Liver (tissue), 9 donors: ENCODE results near the gene CPSF3. TPM values are rescaled to one million over a fixed set of nuclear protein-coding genes. Genes with fewer than 3 reads are reported as not detected.

Source experiments
- DNase-seq: peaks from one replicate; pipeline ENCODE4 v3.0.0-alpha.2; 2017; ENCODE audit warnings: low spot score
- H3K27ac ChIP-seq, 2 donors: one replicate each; pipeline ENCODE4 v1.7.0; 2013; ENCODE audit warnings: inconsistent platforms in 2 of 2, low read length in 2 of 2, control low read depth in 1 of 2, low read depth in 1 of 2, mild to moderate bottlenecking in 1 of 2
- H3K27me3 ChIP-seq, 4 donors: one replicate each; pipeline versions ENCODE4 v1.6.1 to v1.7.0; 2013; ENCODE audit warnings: low read length in 3 of 4, inconsistent platforms in 1 of 4, mild to moderate bottlenecking in 1 of 4, moderate library complexity in 1 of 4; ENCODE audit not compliant: control insufficient read depth in 4 of 4, insufficient read depth in 4 of 4
- H3K36me3 ChIP-seq, 4 donors: one replicate each; pipeline versions ENCODE4 v1.6.1 to v1.7.0; 2013; ENCODE audit warnings: low read length in 3 of 4, mild to moderate bottlenecking in 3 of 4, low read depth in 1 of 4, moderate library complexity in 1 of 4; ENCODE audit not compliant: control insufficient read depth in 4 of 4, insufficient read depth in 3 of 4
- H3K4me1 ChIP-seq, 4 donors: one replicate each; pipeline versions ENCODE4 v1.6.1 to v1.7.0; 2013; ENCODE audit warnings: low read length in 3 of 4, mild to moderate bottlenecking in 3 of 4, moderate library complexity in 1 of 4; ENCODE audit not compliant: control insufficient read depth in 4 of 4, insufficient read depth in 4 of 4
- H3K4me3 ChIP-seq, 3 donors: one replicate each; pipeline versions ENCODE4 v1.6.1 to v1.7.0; 2013; ENCODE audit warnings: low read length in 3 of 3, control low read depth in 1 of 3, low read depth in 1 of 3, mild to moderate bottlenecking in 1 of 3
- H3K9ac ChIP-seq, 2 donors: one replicate each; pipeline ENCODE4 v1.7.0; 2013; ENCODE audit warnings: low read length in 2 of 2, mild to moderate bottlenecking in 2 of 2, moderate library complexity in 2 of 2, control low read depth in 1 of 2, low read depth in 1 of 2
- H3K9me3 ChIP-seq, 4 donors: one replicate each; pipeline versions ENCODE4 v1.6.1 to v1.7.0; 2013; ENCODE audit warnings: low read length in 3 of 4; ENCODE audit not compliant: control insufficient read depth in 4 of 4
- EGR1 ChIP-seq, 2 donors: IDR thresholded peaks; 2 replicates each; pipeline ENCODE4 v1.6.1; 2016 to 2018; ENCODE audit warnings: antibody characterized with exemption in 2 of 2, low read depth in 2 of 2
- FOXA1 ChIP-seq: IDR thresholded peaks from 2 replicates; pipeline ENCODE4 v1.6.1; 2016; ENCODE audit warnings: antibody characterized with exemption
- FOXA2 ChIP-seq: IDR thresholded peaks from 2 replicates; pipeline ENCODE4 v1.6.1; 2016; ENCODE audit warnings: antibody characterized with exemption
- GABPA ChIP-seq, 2 donors: IDR thresholded peaks in 1 of 2; conservative IDR thresholded peaks in 1 of 2; 2 replicates each; pipeline ENCODE4 v1.6.1; 2016; ENCODE audit warnings: antibody characterized with exemption in 2 of 2, mild to moderate bottlenecking in 1 of 2, moderate library complexity in 1 of 2
- HNF4A ChIP-seq, 2 donors: conservative IDR thresholded peaks; 2 replicates each; pipeline ENCODE4 v1.6.1; 2016; ENCODE audit warnings: antibody characterized with exemption in 2 of 2, mild to moderate bottlenecking in 2 of 2
- HNF4G ChIP-seq: IDR thresholded peaks from 2 replicates; pipeline ENCODE4 v1.6.1; 2016; ENCODE audit warnings: antibody characterized with exemption
- JUND ChIP-seq, 2 donors: IDR thresholded peaks; 2 replicates each; pipeline ENCODE4 v1.6.1; 2016; ENCODE audit warnings: antibody characterized with exemption in 2 of 2
- NR2F2 ChIP-seq: IDR thresholded peaks from 2 replicates; pipeline ENCODE4 v1.6.1; 2016; ENCODE audit warnings: antibody characterized with exemption
- RAD21 ChIP-seq, 2 donors: IDR thresholded peaks; 2 replicates each; pipeline ENCODE4 v1.6.1; 2016; ENCODE audit warnings: antibody characterized with exemption in 2 of 2, mild to moderate bottlenecking in 2 of 2
- REST ChIP-seq: IDR thresholded peaks from 2 replicates; pipeline ENCODE4 v1.6.1; 2016; ENCODE audit warnings: antibody characterized with exemption, mild to moderate bottlenecking
- RXRA ChIP-seq, 2 donors: IDR thresholded peaks; 2 replicates each; pipeline ENCODE4 v1.6.1; 2017 to 2018; ENCODE audit warnings: antibody characterized with exemption in 2 of 2, mild to moderate bottlenecking in 1 of 2
- SP1 ChIP-seq: IDR thresholded peaks from 2 replicates; pipeline ENCODE4 v1.6.1; 2018; ENCODE audit warnings: antibody characterized with exemption, mild to moderate bottlenecking
- TAF1 ChIP-seq: conservative IDR thresholded peaks from 2 replicates; pipeline ENCODE4 v1.6.1; 2016; ENCODE audit warnings: antibody characterized with exemption, mild to moderate bottlenecking
- YY1 ChIP-seq: IDR thresholded peaks from 2 replicates; pipeline ENCODE4 v1.6.1; 2016; ENCODE audit warnings: antibody characterized with exemption, mild to moderate bottlenecking
- WGBS: extraction: QIAGEN DNeasy Blood & Tissue Kit; methylation state at CpG from one replicate; pipeline ENCODE4 v1.1.7; 2013; 5-methylcytosine and 5-hydroxymethylcytosine counted together
- polyA plus RNA-seq, 2 donors: library from polyadenylated mRNA; stranded (reverse) in 1 of 2; unstranded in 1 of 2; fragments of 200-250 nt in 1 of 2; fragments of >200 nt in 1 of 2; fragmentation: Nextera tagmentation in 1 of 2; extraction: Ambion mirVana in 1 of 2; gene quantifications; one replicate each; pipeline versions ENCODE4 v1.2.1 to v1.2.3, GENCODE V29; 2013 to 2015
- total RNA-seq, 2 donors: library from RNA; depleted of rRNA; stranded (reverse); fragments of >200 nt; gene quantifications; one replicate each; pipeline ENCODE4 v1.2.3, GENCODE V29; 2014
- TF ChIP-seq, protein P1 (sequence below): IDR thresholded peaks from 2 replicates; pipeline ENCODE4 v1.6.1; 2016; ENCODE audit warnings: antibody characterized with exemption
- TF ChIP-seq, protein P2 (sequence below): IDR thresholded peaks from 2 replicates; pipeline ENCODE4 v1.6.1; 2016; ENCODE audit warnings: antibody characterized with exemption
- TF ChIP-seq, protein P3 (sequence below): IDR thresholded peaks from 2 replicates; pipeline ENCODE4 v1.6.1; 2016; ENCODE audit warnings: antibody characterized with exemption
- TF ChIP-seq, protein P4 (sequence below): fragments of 150-350 bp; IDR thresholded peaks from 2 replicates; pipeline ENCODE4 v1.5.1; 2017; ENCODE audit warnings: improper control_type of control experiment, low read depth, low read length; ENCODE audit not compliant: missing input control
- donor health status: healthy.
- donor health status: healthy.
- donor health status: healthy.
- donor health status: healthy.
- donor health status: healthy.

CPSF3 gene
- total and polyA plus RNA-seq, 4 donors: 8.7 to 32.2 (median 16.9) TPM

GRCh38 chr2:9467687-9468086, 44.2 kb downstream of the CPSF3 start (continued):
- no peak for TF ChIP-seq FOXA1

DNA sequence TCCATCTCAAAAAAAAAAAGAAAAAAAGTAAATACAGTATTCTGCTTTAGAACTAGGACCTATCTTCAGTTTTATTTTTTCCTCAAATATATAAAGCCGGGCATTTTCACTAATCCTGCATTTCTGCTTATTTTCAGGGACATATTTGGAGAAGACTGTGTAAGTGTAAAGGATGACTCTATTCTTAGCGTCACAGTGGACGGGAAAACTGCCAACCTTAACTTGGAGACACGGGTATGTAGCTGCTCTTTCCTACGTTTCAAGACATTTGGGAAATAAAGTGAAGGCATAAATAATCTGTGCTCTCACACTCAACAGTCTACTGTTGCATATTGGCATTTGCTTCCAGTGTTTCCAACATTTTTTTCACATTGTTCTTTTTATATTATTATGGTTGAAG, 47.8 kb downstream of the CPSF3 start:
- H3K4me1 ChIP-seq: peaks cover 2 to 16% (median 7%) of the 10 kb centered on the region in 4 donors
- H3K9me3 ChIP-seq: no peaks in the 10 kb centered on the region
- 95% methylated on average over 5 of the region's 5 CpGs for WGBS
- no peak overlapping the region for H3K27ac ChIP-seq
- no peak overlapping the region for H3K4me3 ChIP-seq
- DNase-seq: no peak
- no peak for TF ChIP-seq HNF4A (conservative IDR thresholded peaks at IDR 0.05)
- TF ChIP-seq, protein P1, sequence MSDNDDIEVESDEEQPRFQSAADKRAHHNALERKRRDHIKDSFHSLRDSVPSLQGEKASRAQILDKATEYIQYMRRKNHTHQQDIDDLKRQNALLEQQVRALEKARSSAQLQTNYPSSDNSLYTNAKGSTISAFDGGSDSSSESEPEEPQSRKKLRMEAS: no peak
- TF ChIP-seq, protein P2, sequence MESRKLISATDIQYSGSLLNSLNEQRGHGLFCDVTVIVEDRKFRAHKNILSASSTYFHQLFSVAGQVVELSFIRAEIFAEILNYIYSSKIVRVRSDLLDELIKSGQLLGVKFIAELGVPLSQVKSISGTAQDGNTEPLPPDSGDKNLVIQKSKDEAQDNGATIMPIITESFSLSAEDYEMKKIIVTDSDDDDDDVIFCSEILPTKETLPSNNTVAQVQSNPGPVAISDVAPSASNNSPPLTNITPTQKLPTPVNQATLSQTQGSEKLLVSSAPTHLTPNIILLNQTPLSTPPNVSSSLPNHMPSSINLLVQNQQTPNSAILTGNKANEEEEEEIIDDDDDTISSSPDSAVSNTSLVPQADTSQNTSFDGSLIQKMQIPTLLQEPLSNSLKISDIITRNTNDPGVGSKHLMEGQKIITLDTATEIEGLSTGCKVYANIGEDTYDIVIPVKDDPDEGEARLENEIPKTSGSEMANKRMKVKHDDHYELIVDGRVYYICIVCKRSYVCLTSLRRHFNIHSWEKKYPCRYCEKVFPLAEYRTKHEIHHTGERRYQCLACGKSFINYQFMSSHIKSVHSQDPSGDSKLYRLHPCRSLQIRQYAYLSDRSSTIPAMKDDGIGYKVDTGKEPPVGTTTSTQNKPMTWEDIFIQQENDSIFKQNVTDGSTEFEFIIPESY: no peak
- TF ChIP-seq RAD21 (IDR thresholded peaks at IDR 0.05): no peak
- TF ChIP-seq YY1: no peak
- no peak for TF ChIP-seq EGR1 (IDR thresholded peaks at IDR 0.05; ENCODE audit: low read depth in 2 of 2)
- TF ChIP-seq SP1: no peak
- TF ChIP-seq, protein P3, sequence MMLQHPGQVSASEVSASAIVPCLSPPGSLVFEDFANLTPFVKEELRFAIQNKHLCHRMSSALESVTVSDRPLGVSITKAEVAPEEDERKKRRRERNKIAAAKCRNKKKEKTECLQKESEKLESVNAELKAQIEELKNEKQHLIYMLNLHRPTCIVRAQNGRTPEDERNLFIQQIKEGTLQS: no peak
- no peak for TF ChIP-seq TAF1
- TF ChIP-seq RXRA (IDR thresholded peaks at IDR 0.05): no peak
- TF ChIP-seq NR2F2: no peak
- TF ChIP-seq, protein P4, sequence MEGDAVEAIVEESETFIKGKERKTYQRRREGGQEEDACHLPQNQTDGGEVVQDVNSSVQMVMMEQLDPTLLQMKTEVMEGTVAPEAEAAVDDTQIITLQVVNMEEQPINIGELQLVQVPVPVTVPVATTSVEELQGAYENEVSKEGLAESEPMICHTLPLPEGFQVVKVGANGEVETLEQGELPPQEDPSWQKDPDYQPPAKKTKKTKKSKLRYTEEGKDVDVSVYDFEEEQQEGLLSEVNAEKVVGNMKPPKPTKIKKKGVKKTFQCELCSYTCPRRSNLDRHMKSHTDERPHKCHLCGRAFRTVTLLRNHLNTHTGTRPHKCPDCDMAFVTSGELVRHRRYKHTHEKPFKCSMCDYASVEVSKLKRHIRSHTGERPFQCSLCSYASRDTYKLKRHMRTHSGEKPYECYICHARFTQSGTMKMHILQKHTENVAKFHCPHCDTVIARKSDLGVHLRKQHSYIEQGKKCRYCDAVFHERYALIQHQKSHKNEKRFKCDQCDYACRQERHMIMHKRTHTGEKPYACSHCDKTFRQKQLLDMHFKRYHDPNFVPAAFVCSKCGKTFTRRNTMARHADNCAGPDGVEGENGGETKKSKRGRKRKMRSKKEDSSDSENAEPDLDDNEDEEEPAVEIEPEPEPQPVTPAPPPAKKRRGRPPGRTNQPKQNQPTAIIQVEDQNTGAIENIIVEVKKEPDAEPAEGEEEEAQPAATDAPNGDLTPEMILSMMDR: no peak
- TF ChIP-seq FOXA1: no peak
- no peak for TF ChIP-seq REST
- TF ChIP-seq JUND (IDR thresholded peaks at IDR 0.05): no peak
- no peak for TF ChIP-seq FOXA2
- no peak for TF ChIP-seq GABPA (IDR thresholded peaks at IDR 0.05 in 1 of 2, conservative IDR thresholded peaks at IDR 0.05 in 1 of 2)
- TF ChIP-seq HNF4G: no peak
- H3K9ac ChIP-seq: no peak overlapping the region
- H3K27me3 ChIP-seq: no peaks in the 10 kb centered on the region
- peaks cover 0 to 4% (median 1%) of the 10 kb centered on the region in 4 donors for H3K36me3 ChIP-seq
